ENCODE measurements around the gene NOSTRIN. TPM values are rescaled to one million over a fixed set of nuclear protein-coding genes. Genes with fewer than 3 reads are reported as not detected.
"Not testable (repeated sequence)": the region's sequence is repeated elsewhere in the genome, so short reads cannot be mapped to it uniquely, and the experiment has no call there.

NOSTRIN gene
- total RNA-seq, result 10 to 100 TPM; 21.2 to 33.2 (median 24.9) TPM
- 31.8 TPM for polyA plus RNA-seq
- long read RNA-seq, donor 1, transcript NOSTRIN-201 (16 exons, 2,294 nt), result major isoform, 11 of 17 reads
- long read RNA-seq, donor 1, partial matches to known transcripts, result 2 of 17 reads
- long read RNA-seq, donor 1, other reads (novel, unspliced or antisense), result 2 of 17 reads
- long read RNA-seq, donor 2, partial matches to known transcripts, result 1 of 5 reads
- long read RNA-seq, donor 2, other reads (novel, unspliced or antisense), result 3 of 5 reads
- long read RNA-seq, donor 3, transcript NOSTRIN-201 (16 exons, 2,294 nt), result major isoform, 23 of 45 reads
- long read RNA-seq, donor 3, partial matches to known transcripts, result 8 of 45 reads
- long read RNA-seq, donor 3, other reads (novel, unspliced or antisense), result 13 of 45 reads
- long read RNA-seq, donor 4, transcript NOSTRIN-201 (16 exons, 2,294 nt), result major isoform, 9 of 9 reads
- long read RNA-seq, donor 4, partial matches to known transcripts, result 0 of 9 reads
- long read RNA-seq, donor 4, other reads (novel, unspliced or antisense), result 0 of 9 reads

- H3K4me1 ChIP-seq (ENCODE audit: control insufficient read depth, insufficient read depth, low read length), result peaks cover 3% of the 10 kb centered on the region
- H3K9me3 ChIP-seq (ENCODE audit: control insufficient read depth, low read length), result no peaks in the 10 kb centered on the region
- peak within 1 kb of the TSS; percentile 72 for H3K4me3 ChIP-seq (ENCODE audit: low read length)
- intact Hi-C loops (cut with DNase I), result no loop called here
- ATAC-seq, result peak; percentile 91 to 94
- H3K27ac ChIP-seq (ENCODE audit: low read length), result peak within 1 kb of the TSS; percentile 83
- DNase-seq, result peak; percentile 39 to 58 (median 52)
- no peaks in the 10 kb centered on the region for H3K27me3 ChIP-seq (ENCODE audit: control insufficient read depth, insufficient read depth)
- 21% methylated on average over 10 of the region's 10 CpGs for WGBS
Observed at GRCh38 chr2:168801961-168802858, at the start of gene NOSTRIN. Gene NOSTRIN (plus strand): TSS chr2:168802637. CDS start chr2:168802647, 10 bp downstream.

- DNase-seq (no peak), ATAC-seq (no peak)
- Histone ChIP-seq H3K27me3 (ENCODE audit: control insufficient read depth, insufficient read depth) (no peaks in the 10 kb centered on the region), H3K9me3 (ENCODE audit: control insufficient read depth, low read length) (no peaks in the 10 kb centered on the region), H3K4me1 (ENCODE audit: control insufficient read depth, insufficient read depth, low read length) (peaks cover 9% of the 10 kb centered on the region), H3K4me3 (ENCODE audit: low read length) (no peak overlapping the region), H3K27ac (ENCODE audit: low read length) (no peak overlapping the region)
- intact Hi-C loops (cut with DNase I), result no loop called here
- whole genome bisulfite sequencing, result 94% methylated on average over 8 of the region's 8 CpGs
Observed at GRCh38 chr2:168753765-168754329, 48.6 kb upstream of the NOSTRIN start.

GRCh38 chr2:168757223-168757622 is 45.2 kb upstream of the NOSTRIN start:
- ATAC-seq, result peak; percentile 55 to 89
- intact Hi-C loops (cut with DNase I), result loop anchor here in 2 of 4 donors (5.0 kb wide), 1 partner anchor 410 kb away; no protein-coding TSS in a partner anchor

GRCh38 chr2:168758970-168759820 is 43.2 kb upstream of the NOSTRIN start:
- Histone ChIP-seq H3K9me3 (ENCODE audit: control insufficient read depth, low read length) (no peaks in the 10 kb centered on the region), H3K27ac (ENCODE audit: low read length) (no peak overlapping the region), H3K27me3 (ENCODE audit: control insufficient read depth, insufficient read depth) (no peaks in the 10 kb centered on the region), H3K4me3 (ENCODE audit: low read length) (no peak overlapping the region), H3K4me1 (ENCODE audit: control insufficient read depth, insufficient read depth, low read length) (peaks cover 7% of the 10 kb centered on the region)
- 22% methylated on average over 3 of the region's 3 CpGs for WGBS
- intact Hi-C loops (cut with DNase I), result loop anchor here in 3 of 4 donors (2.0 to 5.0 kb wide), 2 partner anchors 410 to 412 kb away; no protein-coding TSS in a partner anchor
- ATAC-seq, result peak; percentile 67 to 74
- DNase-seq, result no peak

More at GRCh38 chr2:168757223-168757622, 45.2 kb upstream of the NOSTRIN start:
- 41% methylated on average over 3 of the region's 3 CpGs for WGBS
- DNase-seq, result no peak
- Histone ChIP-seq H3K4me3 (ENCODE audit: low read length) (no peak overlapping the region), H3K4me1 (ENCODE audit: control insufficient read depth, insufficient read depth, low read length) (peaks cover 7% of the 10 kb centered on the region), H3K27ac (ENCODE audit: low read length) (peak overlapping the region; percentile 51), H3K9me3 (ENCODE audit: control insufficient read depth, low read length) (no peaks in the 10 kb centered on the region), H3K27me3 (ENCODE audit: control insufficient read depth, insufficient read depth) (no peaks in the 10 kb centered on the region)

GRCh38 chr2:168765401-168765800 is 37.0 kb upstream of the NOSTRIN start:
- intact Hi-C loops (cut with DNase I), result loop anchor here in 1 of 4 donors (10.0 kb wide), 1 partner anchor 149 kb away; no protein-coding TSS in a partner anchor
- ATAC-seq (no peak), DNase-seq (no peak)
- no peak overlapping the region for H3K4me3 ChIP-seq (ENCODE audit: low read length)
- no peaks in the 10 kb centered on the region for H3K27me3 ChIP-seq (ENCODE audit: control insufficient read depth, insufficient read depth)
- H3K27ac ChIP-seq (ENCODE audit: low read length), result no peak overlapping the region
- H3K9me3 ChIP-seq (ENCODE audit: control insufficient read depth, low read length), result no peaks in the 10 kb centered on the region
- peaks cover 2% of the 10 kb centered on the region for H3K4me1 ChIP-seq (ENCODE audit: control insufficient read depth, insufficient read depth, low read length)
- 76% methylated on average over 1 of the region's 1 CpG for WGBS

- DNase-seq (peak in 1 of 3 donors; percentile 39), ATAC-seq (peak in 1 of 2 donors; percentile 26)
- 72% methylated on average over 2 of the region's 2 CpGs for WGBS
- Histone ChIP-seq H3K27me3 (ENCODE audit: control insufficient read depth, insufficient read depth) (no peaks in the 10 kb centered on the region), H3K27ac (ENCODE audit: low read length) (no peak overlapping the region), H3K4me3 (ENCODE audit: low read length) (no peak overlapping the region), H3K9me3 (ENCODE audit: control insufficient read depth, low read length) (no peaks in the 10 kb centered on the region), H3K4me1 (ENCODE audit: control insufficient read depth, insufficient read depth, low read length) (peaks cover 2% of the 10 kb centered on the region)
- intact Hi-C loops (cut with DNase I), result loop anchor here in 1 of 4 donors (10.0 kb wide), 1 partner anchor 148 kb away; no protein-coding TSS in a partner anchor
Observed at GRCh38 chr2:168766600-168766999, 35.8 kb upstream of the NOSTRIN start.

- H3K9me3 ChIP-seq (ENCODE audit: control insufficient read depth, low read length), result no peaks in the 10 kb centered on the region
- H3K27ac ChIP-seq (ENCODE audit: low read length), result no peak overlapping the region
- ATAC-seq, result no peak
- no peak for DNase-seq
- H3K4me3 ChIP-seq (ENCODE audit: low read length), result no peak overlapping the region
- no peaks in the 10 kb centered on the region for H3K27me3 ChIP-seq (ENCODE audit: control insufficient read depth, insufficient read depth)
- peaks cover 2% of the 10 kb centered on the region for H3K4me1 ChIP-seq (ENCODE audit: control insufficient read depth, insufficient read depth, low read length)
- WGBS, result 34% methylated on average over 1 of the region's 1 CpG
- intact Hi-C loops (cut with DNase I), result loop anchor here in 1 of 4 donors (10.0 kb wide), 1 partner anchor 148 kb away; no protein-coding TSS in a partner anchor
Observed at GRCh38 chr2:168767258-168767657, 35.2 kb upstream of the NOSTRIN start.

- H3K27me3 ChIP-seq (ENCODE audit: control insufficient read depth, insufficient read depth); ATAC-seq; H3K4me3 ChIP-seq (ENCODE audit: low read length); H3K4me1 ChIP-seq (ENCODE audit: control insufficient read depth, insufficient read depth, low read length); H3K27ac ChIP-seq (ENCODE audit: low read length); H3K9me3 ChIP-seq (ENCODE audit: control insufficient read depth, low read length): not testable (repeated sequence)
- intact Hi-C loops (cut with DNase I), result loop anchor here in 1 of 4 donors (10.0 kb wide), 1 partner anchor 146 kb away; no protein-coding TSS in a partner anchor
- WGBS, result 95% methylated on average over 6 of the region's 6 CpGs
- DNase-seq, result peak in 1 of 3 donors; percentile 50
Observed at GRCh38 chr2:168768357-168768756, 34.1 kb upstream of the NOSTRIN start.

- DNase-seq, result no peak
- H3K4me3 ChIP-seq (ENCODE audit: low read length), result no peak overlapping the region
- ATAC-seq, result no peak
- intact Hi-C loops (cut with DNase I), result loop anchor here in 2 of 4 donors (5.0 to 10.0 kb wide), 3 partner anchors 82 to 152 kb away; no protein-coding TSS in a partner anchor
- H3K9me3 ChIP-seq (ENCODE audit: control insufficient read depth, low read length), result no peaks in the 10 kb centered on the region
- WGBS, result 74% methylated on average over 2 of the region's 2 CpGs
- peaks cover 2% of the 10 kb centered on the region for H3K4me1 ChIP-seq (ENCODE audit: control insufficient read depth, insufficient read depth, low read length)
- H3K27ac ChIP-seq (ENCODE audit: low read length), result no peak overlapping the region
- H3K27me3 ChIP-seq (ENCODE audit: control insufficient read depth, insufficient read depth), result no peaks in the 10 kb centered on the region
Observed at GRCh38 chr2:168770796-168771195, 31.6 kb upstream of the NOSTRIN start.

Measured in right cardiac atrium (tissue), 5 donors.